Osteocyte (in vitro differentiated cells): ENCODE measurements around the gene CENPVL1. TPM values are rescaled to one million over a fixed set of nuclear protein-coding genes. Genes with fewer than 3 reads are reported as not detected.

Experiments used
- DNase-seq: peaks from one replicate; pipeline ENCODE4 v3.0.0; 2021; ENCODE audit warnings: mixed read lengths; ENCODE audit not compliant: unreplicated experiment; ENCODE audit errors: extremely low spot score
- H3K27ac Mint-ChIP-seq: one replicate; pipeline ENCODE4 v1.8.0; 2021; ENCODE audit warnings: mild to moderate bottlenecking, mixed read lengths; ENCODE audit not compliant: unreplicated experiment
- H3K27me3 Mint-ChIP-seq: one replicate; pipeline ENCODE4 v1.8.0; 2021; ENCODE audit warnings: mixed read lengths; ENCODE audit not compliant: unreplicated experiment
- H3K36me3 Mint-ChIP-seq: one replicate; pipeline ENCODE4 v1.8.0; 2021; ENCODE audit warnings: mixed read lengths; ENCODE audit not compliant: unreplicated experiment
- H3K4me1 Mint-ChIP-seq: one replicate; pipeline ENCODE4 v1.8.0; 2021; ENCODE audit warnings: mixed read lengths; ENCODE audit not compliant: unreplicated experiment
- H3K4me3 Mint-ChIP-seq: one replicate; pipeline ENCODE4 v1.8.0; 2021; ENCODE audit warnings: mild to moderate bottlenecking, moderate library complexity, mixed read lengths; ENCODE audit not compliant: unreplicated experiment
- H3K9me3 Mint-ChIP-seq: one replicate; pipeline ENCODE4 v1.8.0; 2021; ENCODE audit warnings: mixed read lengths; ENCODE audit not compliant: unreplicated experiment
- CTCF ChIP-seq: fragments of 200-600 bp; sonication (generic); IDR thresholded peaks from 2 replicates; pipeline ENCODE4 v1.5.0; 2021; ENCODE audit warnings: antibody characterized with exemption, mild to moderate bottlenecking, moderate library complexity
- total RNA-seq: library from RNA; stranded (reverse); gene quantifications from 2 replicates; pipeline ENCODE4 v1.2.1, GENCODE V29; 2021

Gene CENPVL1
- total RNA-seq, 1 donor from 2014 or later: not detected

DNA sequence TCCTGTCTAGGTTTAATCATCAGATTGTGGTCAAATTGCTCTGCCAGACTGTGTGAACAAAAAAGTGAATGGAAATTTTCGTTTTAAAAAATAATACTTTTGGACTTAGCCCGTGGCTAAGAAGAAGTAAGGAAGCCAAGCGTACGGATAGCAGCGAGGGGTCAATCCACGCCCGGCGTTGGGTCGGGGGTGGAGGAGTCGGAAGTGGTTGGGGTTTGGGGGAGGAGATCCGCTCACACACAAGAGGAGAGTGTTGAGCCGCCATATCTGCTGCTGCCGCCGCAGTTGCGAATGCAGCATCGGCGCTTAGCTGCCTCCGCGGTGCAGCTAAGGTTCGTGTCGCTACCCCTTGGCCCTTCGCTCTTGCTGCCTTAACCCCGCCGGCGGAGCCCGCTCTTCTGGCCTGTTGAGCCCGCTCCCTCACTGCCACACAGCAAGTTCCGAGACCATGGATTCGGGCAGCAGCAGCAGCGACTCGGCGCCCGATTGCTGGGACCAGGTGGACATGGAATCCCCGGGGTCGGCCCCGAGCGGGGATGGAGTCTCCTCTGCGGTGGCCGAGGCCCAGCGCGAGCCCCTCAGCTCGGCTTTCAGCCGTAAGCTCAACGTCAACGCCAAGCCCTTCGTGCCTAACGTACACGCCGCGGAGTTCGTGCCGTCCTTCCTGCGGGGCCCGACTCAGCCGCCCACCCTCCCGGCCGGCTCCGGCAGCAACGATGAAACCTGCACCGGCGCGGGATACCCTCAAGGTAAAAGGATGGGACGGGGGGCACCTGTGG is 33.1 kb downstream of the CENPVL1 start, which contains the start of gene GSPT2:
GSPT2 (plus strand) TSS at position 264 of the 779 bp plus-strand sequence; CDS start at position 449, 185 bp downstream.
- TF ChIP-seq CTCF: no peak
- Mint-ChIP-seq H3K9me3 (peaks cover 29% of the 10 kb centered on the region), H3K4me3 (peak within 1 kb of the TSS; percentile 81), H3K36me3 (peaks cover 16% of the 10 kb centered on the region), H3K27ac (peak within 1 kb of the TSS; percentile 63), H3K27me3 (peaks cover 2% of the 10 kb centered on the region), H3K4me1 (peaks cover 12% of the 10 kb centered on the region)
- peak; percentile 87 for DNase-seq

GRCh38 chrX:51747671-51748070 is 37.4 kb downstream of the CENPVL1 start:
- peaks cover 12% of the 10 kb centered on the region for H3K4me1 Mint-ChIP-seq
- H3K27me3 Mint-ChIP-seq: no peaks in the 10 kb centered on the region
- no peak for TF ChIP-seq CTCF
- DNase-seq: no peak
- H3K27ac Mint-ChIP-seq: no peak overlapping the region
- H3K4me3 Mint-ChIP-seq: no peak overlapping the region
- peaks cover 22% of the 10 kb centered on the region for H3K9me3 Mint-ChIP-seq
- H3K36me3 Mint-ChIP-seq: peaks cover 16% of the 10 kb centered on the region

- H3K27ac Mint-ChIP-seq: no peak overlapping the region
- H3K27me3 Mint-ChIP-seq: peaks cover 10% of the 10 kb centered on the region
- H3K9me3 Mint-ChIP-seq: no peaks in the 10 kb centered on the region
- H3K4me1 Mint-ChIP-seq: no peaks in the 10 kb centered on the region
- TF ChIP-seq CTCF: no peak
- no peak overlapping the region for H3K4me3 Mint-ChIP-seq
- H3K36me3 Mint-ChIP-seq: no peaks in the 10 kb centered on the region
- no peak for DNase-seq
Observed at GRCh38 chrX:51759055-51759839, 48.9 kb downstream of the CENPVL1 start.

GRCh38 chrX:51760657-51761056 is 50.3 kb downstream of the CENPVL1 start:
- Mint-ChIP-seq H3K27ac (no peak overlapping the region), H3K27me3 (peaks cover 5% of the 10 kb centered on the region), H3K4me3 (no peak overlapping the region), H3K9me3 (no peaks in the 10 kb centered on the region), H3K36me3 (no peaks in the 10 kb centered on the region), H3K4me1 (no peaks in the 10 kb centered on the region)
- TF ChIP-seq CTCF: no peak
- no peak for DNase-seq

Other genes with a start within 250 kb of the CENPVL1 start
- gene NUDT11, start 213.9 kb upstream of the CENPVL1 start, total RNA-seq: 10.6 and 12.8 TPM in 2 replicates
- 0.18 TPM in 1 of 2 replicates, not detected in the other for gene CENPVL3, start 91.6 kb upstream of the CENPVL1 start, total RNA-seq
- gene CENPVL2, start 27.7 kb upstream of the CENPVL1 start, total RNA-seq: not detected in 2 replicates
- gene GSPT2, start 32.9 kb downstream of the CENPVL1 start, total RNA-seq: 14.5 and 15.3 TPM in 2 replicates
- gene MAGED1, start 183.1 kb downstream of the CENPVL1 start, total RNA-seq: 396 and 401 TPM in 2 replicates